ENCODE data around the gene ZNF777. TPM values are rescaled to one million over a fixed set of nuclear protein-coding genes. Genes with fewer than 3 reads are reported as not detected.

ZNF777 gene
- total RNA-seq, 1 experiment from 2014 or later = 15.6 TPM

DNA sequence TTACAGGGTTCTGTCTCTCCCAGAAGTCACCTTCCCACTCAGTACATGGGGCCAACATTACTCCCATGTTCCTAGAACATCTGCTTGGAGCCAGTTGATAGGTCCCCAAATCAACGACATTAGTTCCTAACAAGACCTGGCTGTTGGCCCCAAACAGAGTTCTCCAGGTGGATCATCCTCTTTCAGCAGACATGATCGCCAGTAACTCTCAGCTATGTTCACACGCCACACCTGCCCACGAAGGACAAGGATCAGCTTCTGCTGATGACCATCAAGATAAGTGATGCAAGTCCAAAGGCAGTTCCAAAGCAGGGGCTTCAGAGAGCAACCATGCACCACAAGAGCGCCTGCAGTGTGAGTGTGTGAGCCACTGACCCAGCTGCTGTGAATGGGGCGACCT, 11.0 kb downstream of the ZNF777 start:
- H2BK5ac ChIP-seq (ENCODE audit: insufficient read length, low read length) = no peak overlapping the region
- H3K27me3 ChIP-seq (ENCODE audit: insufficient read depth, low read length) = no peaks in the 10 kb centered on the region
- no peak overlapping the region for H2AK5ac ChIP-seq (ENCODE audit: insufficient read length, low read length)
- no peak overlapping the region for H3K56ac ChIP-seq (ENCODE audit: insufficient read length, low read depth, low read length)
- no peak overlapping the region for H2BK120ac ChIP-seq (ENCODE audit: low read depth, low read length, poor library complexity, severe bottlenecking)
- no peak overlapping the region for H2BK20ac ChIP-seq (ENCODE audit: low read depth, low read length, poor library complexity, severe bottlenecking)
- no peak overlapping the region for H3K14ac ChIP-seq (ENCODE audit: insufficient read depth, low read length)
- H3K9me3 ChIP-seq (ENCODE audit: control insufficient read depth, low read depth, low read length) = no peaks in the 10 kb centered on the region
- no peak overlapping the region for H2BK12ac ChIP-seq (ENCODE audit: insufficient read length, low read depth, low read length)
- no CpG with 5 or more reads among the region's 6 CpGs for WGBS (ENCODE audit: extremely low coverage, insufficient read length, low lambda C conversion rate)
- no peak for DNase-seq
- H3K79me1 ChIP-seq (ENCODE audit: insufficient read depth, low read depth, low read length, poor library complexity, severe bottlenecking) = no peaks in the 10 kb centered on the region
- no peaks in the 10 kb centered on the region for H3K27me3 Mint-ChIP-seq (ENCODE audit: low read depth)
- H3K36me3 Mint-ChIP-seq (ENCODE audit: insufficient read depth in 1 of 3, low read depth in 3 of 3) = peaks cover 7 to 56% (median 34%) of the 10 kb centered on the region in 3 experiments; a peak in 6 of 7 replicates
- no peak for TF ChIP-seq CTCF (conservative IDR thresholded peaks at IDR 0.05)
- no peak overlapping the region for H2BK15ac ChIP-seq (ENCODE audit: low read depth, low read length)
- no peak overlapping the region for H4K8ac ChIP-seq (replicated peaks; ENCODE audit: insufficient read length, low read depth, low read length)
- no peaks in the 10 kb centered on the region for H4K20me1 ChIP-seq (ENCODE audit: control insufficient read depth, insufficient read depth, insufficient read length)
- no peaks in the 10 kb centered on the region for H3K4me1 ChIP-seq (ENCODE audit: insufficient read depth, low read length)
- H3K4me2 ChIP-seq (ENCODE audit: insufficient read depth, insufficient read length, low read length) = no peak overlapping the region
- no peak overlapping the region for H3K27ac Mint-ChIP-seq
- no peaks in the 10 kb centered on the region for H3K79me2 ChIP-seq (ENCODE audit: insufficient read depth, low read length)
- H3K23me2 ChIP-seq (ENCODE audit: insufficient read length, low read depth, low read length, poor library complexity, severe bottlenecking) = no peaks in the 10 kb centered on the region
- H3K4me1 Mint-ChIP-seq = 0 out of 4 replicates have a peak, but pooled peaks cover 0 to 4% of the 10 kb centered on the region in 2 experiments
- H3K9me3 Mint-ChIP-seq = no peaks in the 10 kb centered on the region
- no peak overlapping the region for H3K23ac ChIP-seq (ENCODE audit: insufficient read length, low read depth, low read length)
- no peak overlapping the region for H2AFZ ChIP-seq (ENCODE audit: low read length)
- no peak overlapping the region for H3K9ac ChIP-seq (ENCODE audit: extremely low read depth, insufficient read length, low read length)
- H3K18ac ChIP-seq (ENCODE audit: insufficient read length, low read depth, low read length) = no peak overlapping the region
- no peak overlapping the region for H3K4ac ChIP-seq (ENCODE audit: low read depth, low read length)
- no peak overlapping the region for H3K4me3 Mint-ChIP-seq
- H3K27ac ChIP-seq (ENCODE audit: insufficient read length, low read depth, low read length) = no peak overlapping the region
- H3T11ph ChIP-seq (ENCODE audit: low read length) = no peak overlapping the region
- no peak overlapping the region for H4K91ac ChIP-seq (ENCODE audit: insufficient read length, low read depth, low read length)
- no peak overlapping the region for H4K5ac ChIP-seq (ENCODE audit: insufficient read length, low read depth, low read length)

Data from H9 (cell line).